ENCODE data around the gene INPP4B. TPM values are rescaled to one million over a fixed set of nuclear protein-coding genes. Genes with fewer than 3 reads are reported as not detected.

Gene INPP4B
- total RNA-seq, 1 donor from 2014 or later = 32.7 TPM

DNA sequence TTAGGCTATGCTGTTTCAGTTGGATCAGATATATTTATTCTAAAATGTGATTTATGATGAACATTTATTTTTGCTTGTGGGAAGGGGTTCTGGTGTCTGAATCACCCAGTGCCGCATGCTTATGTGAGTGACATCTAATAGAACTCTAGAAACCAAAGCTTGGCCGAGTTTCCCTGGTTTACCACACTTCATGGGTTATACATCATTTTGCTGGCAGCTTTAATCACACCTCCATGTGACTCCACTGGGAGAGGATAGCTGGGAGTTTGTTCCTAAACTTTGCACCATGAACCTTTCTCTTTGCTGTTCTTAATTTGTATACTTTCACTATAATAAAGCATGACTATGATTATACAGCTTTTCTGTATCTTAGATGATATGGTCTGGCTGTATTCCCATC, 382.9 kb downstream of the INPP4B start:
- intact Hi-C loops (cut with DNase I) = no loop called here
- TF ChIP-seq, protein P1, sequence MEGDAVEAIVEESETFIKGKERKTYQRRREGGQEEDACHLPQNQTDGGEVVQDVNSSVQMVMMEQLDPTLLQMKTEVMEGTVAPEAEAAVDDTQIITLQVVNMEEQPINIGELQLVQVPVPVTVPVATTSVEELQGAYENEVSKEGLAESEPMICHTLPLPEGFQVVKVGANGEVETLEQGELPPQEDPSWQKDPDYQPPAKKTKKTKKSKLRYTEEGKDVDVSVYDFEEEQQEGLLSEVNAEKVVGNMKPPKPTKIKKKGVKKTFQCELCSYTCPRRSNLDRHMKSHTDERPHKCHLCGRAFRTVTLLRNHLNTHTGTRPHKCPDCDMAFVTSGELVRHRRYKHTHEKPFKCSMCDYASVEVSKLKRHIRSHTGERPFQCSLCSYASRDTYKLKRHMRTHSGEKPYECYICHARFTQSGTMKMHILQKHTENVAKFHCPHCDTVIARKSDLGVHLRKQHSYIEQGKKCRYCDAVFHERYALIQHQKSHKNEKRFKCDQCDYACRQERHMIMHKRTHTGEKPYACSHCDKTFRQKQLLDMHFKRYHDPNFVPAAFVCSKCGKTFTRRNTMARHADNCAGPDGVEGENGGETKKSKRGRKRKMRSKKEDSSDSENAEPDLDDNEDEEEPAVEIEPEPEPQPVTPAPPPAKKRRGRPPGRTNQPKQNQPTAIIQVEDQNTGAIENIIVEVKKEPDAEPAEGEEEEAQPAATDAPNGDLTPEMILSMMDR (IDR thresholded peaks at IDR 0.05) = no peak
- no peak overlapping the region for H3K27ac ChIP-seq
- H3K36me3 ChIP-seq = no peaks in the 10 kb centered on the region
- no peaks in the 10 kb centered on the region for H3K9me3 ChIP-seq
- no peak overlapping the region for H3K4me3 ChIP-seq
- H3K4me1 ChIP-seq = no peaks in the 10 kb centered on the region
- no peaks in the 10 kb centered on the region for H3K27me3 ChIP-seq
- DNase-seq (ENCODE audit: low spot score in 2 of 2) = no peak

DNA sequence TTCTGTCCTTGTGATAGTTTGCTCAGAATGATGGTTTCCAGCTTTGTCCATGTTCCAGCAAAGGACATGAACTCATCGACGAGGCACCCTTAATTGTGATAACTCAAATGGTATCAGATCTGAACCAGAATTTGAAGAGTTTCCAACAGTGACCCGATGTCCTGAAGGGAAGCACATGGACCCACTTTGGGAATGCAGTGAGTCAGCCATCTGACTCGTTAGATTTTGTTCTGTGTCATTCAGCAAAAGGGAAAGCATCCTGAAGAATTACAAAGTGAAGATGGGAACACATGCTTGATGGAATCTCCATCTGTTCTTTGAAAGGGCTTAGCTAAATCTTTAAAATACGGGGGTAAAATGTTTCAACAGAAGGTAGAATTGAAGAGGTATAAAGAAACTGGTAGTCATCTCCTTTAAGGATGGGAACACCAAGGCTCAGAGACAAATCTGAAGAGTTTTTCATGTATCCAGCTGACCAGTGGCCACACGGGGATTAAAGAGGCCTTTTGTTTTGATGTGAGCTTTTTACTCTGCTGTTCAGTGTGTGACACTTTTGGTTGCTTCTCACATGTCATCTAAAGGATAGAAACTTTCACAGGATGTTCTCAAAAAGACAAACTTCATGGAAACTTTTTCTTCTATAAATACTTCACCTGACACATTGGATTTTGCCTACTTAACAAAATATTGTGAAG, 393.8 kb downstream of the INPP4B start:
- Histone ChIP-seq H3K4me1 (no peaks in the 10 kb centered on the region), H3K27ac (no peak overlapping the region), H3K27me3 (no peaks in the 10 kb centered on the region), H3K36me3 (no peaks in the 10 kb centered on the region), H3K4me3 (no peak overlapping the region), H3K9me3 (no peaks in the 10 kb centered on the region)
- intact Hi-C loops (cut with DNase I) = no loop called here
- TF ChIP-seq, protein P1 (IDR thresholded peaks at IDR 0.05) = no peak
- DNase-seq (ENCODE audit: low spot score in 2 of 2) = no peak

DNA sequence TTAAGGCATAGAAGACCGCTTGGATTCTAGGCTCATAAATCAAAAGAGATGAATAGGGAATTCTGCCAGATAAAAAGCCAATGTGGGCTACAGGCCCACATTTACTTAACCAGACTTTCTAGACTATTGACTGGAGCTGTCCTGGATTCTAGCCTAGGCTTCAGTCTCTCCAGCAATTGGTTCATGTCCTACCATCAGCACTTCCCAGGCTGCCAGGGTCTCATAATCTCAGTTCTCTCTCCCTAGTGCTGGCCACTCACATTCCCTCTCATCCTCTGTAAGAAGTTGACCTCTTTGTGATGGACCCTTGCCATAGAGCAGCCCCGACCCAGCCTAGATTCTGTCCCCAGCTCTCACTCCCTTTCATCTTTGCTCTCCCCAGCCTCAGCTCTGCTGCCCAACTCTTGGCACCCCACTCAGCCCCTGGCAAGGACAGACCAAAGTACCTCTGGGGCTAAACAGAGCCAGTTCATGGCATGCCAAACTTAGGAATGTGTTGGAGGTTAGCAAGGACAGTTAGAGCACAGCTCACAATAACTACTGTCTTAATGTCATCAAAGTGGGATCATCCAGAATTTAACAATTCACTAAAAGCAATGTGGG, 396.2 kb downstream of the INPP4B start:
- TF ChIP-seq, protein P1 (IDR thresholded peaks at IDR 0.05) = no peak
- Histone ChIP-seq H3K27ac (no peak overlapping the region), H3K4me3 (no peak overlapping the region), H3K27me3 (no peaks in the 10 kb centered on the region), H3K9me3 (no peaks in the 10 kb centered on the region), H3K36me3 (no peaks in the 10 kb centered on the region), H3K4me1 (no peaks in the 10 kb centered on the region)
- no peak for DNase-seq (ENCODE audit: low spot score in 2 of 2)
- intact Hi-C loops (cut with DNase I) = no loop called here

DNA sequence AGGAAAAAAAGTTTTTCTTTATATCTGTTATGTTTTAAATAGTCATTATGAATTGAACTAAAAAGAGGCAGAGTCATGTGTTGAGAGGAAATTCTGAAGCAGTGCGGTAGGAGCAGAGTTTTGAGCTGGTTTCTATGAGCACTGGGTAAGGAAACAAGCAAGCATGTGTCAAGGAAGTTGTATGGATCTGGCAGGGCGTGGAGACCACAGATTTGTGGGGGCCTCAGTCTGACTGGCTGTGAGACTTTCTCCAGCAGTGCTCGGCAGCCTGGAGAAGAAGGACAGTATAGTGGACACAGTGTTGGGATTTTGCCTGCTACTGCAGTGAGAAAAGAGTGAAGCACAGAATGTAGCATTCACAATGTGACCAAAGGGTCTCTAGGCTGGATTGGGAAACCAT, 399.1 kb downstream of the INPP4B start:
- intact Hi-C loops (cut with DNase I) = no loop called here
- Histone ChIP-seq H3K27me3 (no peaks in the 10 kb centered on the region), H3K27ac (no peak overlapping the region), H3K4me1 (no peaks in the 10 kb centered on the region), H3K4me3 (no peak overlapping the region), H3K9me3 (no peaks in the 10 kb centered on the region), H3K36me3 (no peaks in the 10 kb centered on the region)
- TF ChIP-seq, protein P1 (IDR thresholded peaks at IDR 0.05) = no peak
- DNase-seq (ENCODE audit: low spot score in 2 of 2) = no peak

DNA sequence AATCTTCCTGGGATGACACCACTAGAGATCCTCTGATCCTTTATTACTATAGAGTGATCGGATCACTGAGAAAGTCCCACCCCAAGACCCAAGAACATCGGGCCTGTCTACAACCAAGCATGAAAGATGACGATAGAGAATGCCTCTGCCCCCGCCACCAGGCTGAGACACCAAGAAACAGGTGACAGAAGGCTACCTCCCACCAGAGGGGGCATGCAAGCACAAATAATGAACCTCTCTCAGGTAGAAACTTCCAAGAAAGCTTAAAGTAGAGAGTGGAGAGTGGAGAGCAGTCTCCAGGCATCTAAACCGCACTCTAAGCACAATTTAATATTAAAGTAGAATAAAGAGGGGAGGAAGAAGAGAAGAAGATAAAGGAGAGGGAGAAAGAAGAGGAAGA, 402.6 kb downstream of the INPP4B start:
- H3K4me3 ChIP-seq = no peak overlapping the region
- no peaks in the 10 kb centered on the region for H3K36me3 ChIP-seq
- TF ChIP-seq, protein P1 (IDR thresholded peaks at IDR 0.05) = no peak
- H3K27ac ChIP-seq = no peak overlapping the region
- peaks cover 0 to 2% of the 10 kb centered on the region in 2 donors for H3K9me3 ChIP-seq
- intact Hi-C loops (cut with DNase I) = no loop called here
- no peak for DNase-seq (ENCODE audit: low spot score in 2 of 2)
- no peaks in the 10 kb centered on the region for H3K27me3 ChIP-seq
- H3K4me1 ChIP-seq = no peaks in the 10 kb centered on the region

Data from ascending aorta (tissue), 2 donors.